Activated CD8-positive, alpha-beta memory T cell treated with anti-CD3 and anti-CD28 coated beads for 48 hours (primary cell): Measurements from ENCODE around the gene DIO3.

Source experiments
- DNase-seq, 3 experiments: peaks; one replicate each; pipeline ENCODE4 v3.0.0-alpha.2; 2020; ENCODE audit warnings: low read depth in 2 of 3, low spot score in 2 of 3

Gene DIO3

DNA sequence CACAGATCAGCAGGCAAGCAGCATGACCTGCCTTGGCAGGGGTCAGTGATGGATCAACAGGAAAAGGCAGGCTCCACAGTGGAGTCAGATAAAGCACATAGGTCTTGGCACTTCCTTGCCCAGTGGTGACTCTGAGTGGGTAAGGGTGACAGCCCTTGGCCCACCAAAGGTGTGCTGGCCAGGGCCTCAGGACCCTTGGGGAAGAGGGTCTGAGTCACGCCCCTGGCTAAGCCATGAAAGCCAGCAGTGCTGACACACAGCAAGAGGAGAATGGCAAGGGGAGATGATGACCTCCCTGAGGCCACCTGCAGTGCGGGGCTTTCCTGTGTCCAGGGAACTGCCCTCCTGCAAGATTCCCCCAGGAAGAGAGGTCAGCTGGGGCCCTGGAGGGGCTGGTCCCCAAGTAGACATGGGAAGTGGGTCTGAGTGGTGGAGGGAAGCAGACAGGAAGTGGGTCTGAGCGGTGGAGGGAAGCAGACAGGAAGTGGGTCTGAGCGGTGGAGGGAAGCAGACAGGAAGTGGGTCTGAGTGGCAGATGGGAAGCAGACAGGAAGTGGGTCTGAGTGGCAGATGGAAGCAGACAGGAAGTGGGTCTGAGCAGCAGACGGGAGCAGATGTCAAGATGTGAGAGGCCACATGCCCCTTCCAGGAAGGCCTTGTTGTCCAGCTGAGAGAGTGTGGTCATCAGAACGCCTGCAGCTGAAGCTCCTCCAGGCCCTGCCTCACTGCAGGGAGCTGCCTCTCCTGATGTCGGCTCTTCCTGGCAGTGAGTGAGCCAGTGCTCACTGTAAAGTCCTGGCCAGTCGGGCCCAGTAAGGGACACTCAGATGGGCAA is 34.8 kb downstream of the DIO3 start:
- DNase-seq: no peak

DNA sequence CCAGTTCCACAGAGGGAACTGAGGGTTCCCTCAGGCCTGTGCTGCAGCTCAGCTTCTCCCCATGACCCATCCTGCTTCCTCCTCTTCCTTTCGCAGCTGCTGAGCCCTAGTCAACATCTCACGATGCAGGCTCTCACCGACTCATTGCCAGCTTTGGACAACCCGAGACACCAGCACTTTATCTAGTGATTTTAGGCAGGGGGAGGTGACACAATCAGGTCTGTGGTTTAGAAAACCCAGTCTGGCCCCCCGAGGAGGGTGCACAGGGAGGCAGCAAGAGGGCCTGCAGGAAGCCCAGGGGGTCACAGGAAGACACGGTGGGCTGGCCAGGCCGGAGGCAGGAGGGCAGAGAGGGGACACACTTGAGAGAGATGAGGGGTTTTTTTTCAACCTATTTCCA is 35.4 kb downstream of the DIO3 start:
- DNase-seq: no peak

DNA sequence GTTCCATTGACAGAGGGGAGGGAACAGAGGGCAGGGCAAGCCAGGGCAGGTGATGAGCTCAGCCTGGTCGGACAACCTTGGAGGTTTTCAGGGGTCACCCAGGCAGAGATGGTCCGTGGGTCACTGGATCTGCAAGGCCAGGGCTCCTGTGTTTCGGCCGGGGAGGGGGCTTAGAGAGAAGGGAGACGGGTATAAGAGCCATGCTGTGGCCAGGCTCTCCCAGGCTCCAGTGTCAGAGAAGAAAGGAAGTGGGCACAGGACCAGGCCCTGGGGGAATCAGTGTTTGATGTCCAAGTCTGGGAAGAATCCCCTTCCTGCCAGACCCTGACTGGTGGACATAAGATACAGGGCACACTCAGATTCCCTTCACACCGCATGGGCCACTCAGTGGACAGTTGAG is 36.9 kb downstream of the DIO3 start:
- no peak for DNase-seq

DNA sequence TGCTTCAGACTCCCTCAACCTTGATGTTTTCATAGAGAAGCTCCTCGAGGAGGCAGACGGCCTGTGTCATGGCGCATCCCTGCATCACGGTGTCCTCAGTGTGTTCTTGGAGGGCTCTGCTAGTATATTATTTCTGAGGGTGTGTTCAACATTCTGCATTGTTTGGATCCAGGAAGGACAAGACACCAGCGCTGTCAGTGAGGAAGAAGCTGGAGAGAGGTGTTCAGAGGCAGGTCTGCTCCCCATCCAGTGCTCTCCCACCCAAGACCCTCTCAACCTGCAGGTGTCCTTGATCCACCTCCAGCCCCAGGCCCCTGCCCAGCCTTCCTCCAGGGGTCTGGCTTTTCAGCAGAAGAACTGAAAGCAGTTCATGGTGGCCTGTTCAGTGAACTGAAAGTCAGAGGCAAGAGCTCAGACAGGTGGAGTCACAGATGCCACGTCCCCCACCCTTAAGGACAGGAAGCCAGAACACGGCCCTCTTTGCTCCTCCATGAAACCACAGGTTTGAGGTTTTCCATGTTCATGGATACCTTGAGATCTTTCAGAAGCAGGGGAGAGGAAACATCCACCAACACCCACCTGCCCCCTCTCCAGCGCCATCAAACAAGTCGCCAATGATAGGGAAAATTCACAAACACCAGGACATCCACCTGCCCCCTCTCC is 37.4 kb downstream of the DIO3 start:
- DNase-seq: no peak

DNA sequence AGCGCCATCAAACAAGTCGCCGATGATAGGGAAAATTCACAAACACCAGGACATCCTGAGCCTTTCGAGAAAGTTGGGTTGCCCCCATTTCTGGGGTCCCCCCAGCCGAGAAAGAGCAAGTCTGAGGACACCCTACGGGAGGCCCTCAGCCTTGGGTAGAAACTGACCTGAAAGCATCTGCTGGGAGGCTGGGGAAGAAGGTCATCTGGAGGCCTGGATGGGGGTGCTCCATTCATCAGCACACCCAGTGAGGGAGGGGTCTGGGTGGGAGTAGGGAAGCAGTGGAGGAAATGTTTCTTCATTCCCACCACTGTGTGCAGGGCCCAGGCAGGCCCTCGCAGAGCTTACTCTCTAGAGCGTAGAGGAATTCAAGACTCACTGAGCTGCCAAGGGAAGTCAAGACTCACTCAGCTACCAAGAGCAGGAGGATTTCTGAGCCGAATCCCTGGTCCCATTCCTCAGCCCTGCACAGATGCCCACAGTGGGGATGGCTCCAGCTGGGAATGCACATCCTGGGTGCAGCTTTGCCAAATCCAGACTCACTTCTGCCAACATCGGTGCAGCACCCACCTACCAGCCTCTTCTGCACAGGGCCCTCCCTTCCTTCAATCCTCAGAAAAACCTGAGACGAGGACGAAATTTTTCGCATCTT is 38.1 kb downstream of the DIO3 start:
- DNase-seq: no peak

DNA sequence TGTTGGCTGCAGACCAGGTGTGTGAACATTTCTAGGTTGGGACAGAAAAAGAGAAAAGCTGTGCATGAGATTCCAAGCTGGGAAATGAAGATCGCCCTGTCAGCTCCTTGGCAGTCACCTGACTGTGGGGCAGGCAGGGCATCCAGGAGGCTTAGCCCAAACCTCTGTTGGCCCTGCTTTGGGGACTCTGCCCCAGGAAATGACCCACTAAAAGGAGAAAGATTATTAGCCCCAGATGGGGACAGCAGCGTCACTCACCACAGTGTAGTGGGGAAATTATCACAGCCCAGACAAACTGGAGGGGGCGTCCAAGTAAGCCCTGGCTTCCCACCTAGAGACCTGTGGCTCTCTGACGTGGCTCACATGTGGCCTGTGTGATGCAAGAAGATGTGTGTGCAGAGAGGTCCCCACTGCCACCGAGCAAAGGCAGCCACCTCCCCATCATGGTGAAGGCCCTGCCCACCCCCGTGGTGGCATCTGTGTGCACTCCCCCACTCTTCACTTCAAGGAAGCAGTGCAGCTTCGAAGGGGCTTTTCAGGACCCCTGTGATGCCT is 39.1 kb downstream of the DIO3 start:
- DNase-seq: no peak

DNA sequence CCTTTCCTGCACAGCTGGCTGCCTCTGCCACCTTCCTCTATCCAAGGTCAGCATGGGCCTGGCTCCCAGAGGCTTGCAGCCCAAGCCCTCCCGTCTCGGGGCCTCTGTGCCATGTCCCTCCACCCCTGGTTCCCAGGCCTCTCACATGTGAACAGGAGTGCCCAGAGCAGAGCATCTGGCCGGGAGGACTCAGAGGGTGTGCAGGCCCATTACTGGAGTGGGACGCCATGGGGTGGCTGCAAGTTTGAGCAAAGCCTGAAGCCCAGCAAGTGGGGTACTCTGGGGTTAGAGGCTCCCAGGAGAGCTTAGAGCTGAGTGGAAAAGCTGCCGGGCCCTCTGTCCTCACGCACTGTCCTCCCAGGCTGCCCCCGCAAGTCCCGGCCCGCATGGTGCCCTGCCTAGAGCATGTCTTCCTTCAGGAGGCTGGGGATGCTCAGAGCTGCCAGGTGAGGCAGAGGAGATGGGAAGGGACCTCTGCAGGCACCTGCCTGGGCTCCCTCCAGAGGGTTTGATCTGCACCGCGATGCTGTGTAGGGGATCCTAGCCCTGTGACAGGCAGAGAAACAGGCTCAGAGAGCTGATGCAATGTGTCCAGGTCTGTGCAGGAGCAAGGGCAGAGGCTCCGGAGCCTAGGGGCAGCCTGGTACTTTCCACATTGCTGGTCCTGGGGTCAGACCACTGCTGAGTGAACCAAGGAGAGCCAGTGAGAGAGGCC is 39.8 kb downstream of the DIO3 start:
- DNase-seq: no peak

DNA sequence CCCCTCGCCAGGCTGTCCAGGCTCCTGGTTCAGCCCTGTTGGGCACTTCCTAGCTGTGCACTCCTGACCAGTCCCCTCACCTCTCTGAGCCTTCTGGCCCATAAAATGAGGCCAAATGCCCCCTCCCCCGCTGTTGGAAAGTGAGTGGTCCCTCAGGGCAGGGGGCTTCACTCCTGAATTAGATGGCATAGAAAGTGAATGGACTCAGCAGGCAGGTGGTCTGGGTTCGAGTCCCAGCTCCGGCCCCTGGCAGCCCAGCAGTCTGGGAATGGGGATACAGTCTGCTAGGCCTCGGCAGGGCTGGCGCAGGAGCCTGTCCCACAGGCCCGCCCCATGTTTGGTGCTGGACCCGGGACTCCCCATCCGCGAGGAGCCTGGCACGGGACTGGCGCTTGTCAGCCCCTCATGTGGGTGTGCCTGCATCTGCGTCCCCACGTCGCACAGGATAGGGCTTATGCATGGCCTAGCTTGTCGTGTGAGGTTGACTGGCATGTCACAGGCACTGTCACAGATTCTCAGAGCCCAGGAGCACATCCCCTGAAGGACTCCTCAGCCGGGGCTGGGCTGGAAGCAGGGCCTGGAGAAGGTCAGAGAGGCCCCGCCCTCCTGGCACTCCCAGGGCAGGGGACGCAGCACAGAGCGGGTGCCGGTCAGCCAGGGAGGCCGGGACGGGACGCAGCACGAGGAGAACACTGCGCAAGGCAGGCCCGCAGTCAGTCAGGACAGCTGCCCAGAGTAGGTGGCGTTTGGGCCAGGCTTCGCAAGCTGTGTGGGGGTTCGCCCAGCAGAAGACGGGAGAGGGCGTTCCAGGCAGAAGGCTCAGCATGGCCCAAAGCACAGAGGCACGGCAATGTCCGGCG is 40.5 kb downstream of the DIO3 start:
- DNase-seq: no peak

DNA sequence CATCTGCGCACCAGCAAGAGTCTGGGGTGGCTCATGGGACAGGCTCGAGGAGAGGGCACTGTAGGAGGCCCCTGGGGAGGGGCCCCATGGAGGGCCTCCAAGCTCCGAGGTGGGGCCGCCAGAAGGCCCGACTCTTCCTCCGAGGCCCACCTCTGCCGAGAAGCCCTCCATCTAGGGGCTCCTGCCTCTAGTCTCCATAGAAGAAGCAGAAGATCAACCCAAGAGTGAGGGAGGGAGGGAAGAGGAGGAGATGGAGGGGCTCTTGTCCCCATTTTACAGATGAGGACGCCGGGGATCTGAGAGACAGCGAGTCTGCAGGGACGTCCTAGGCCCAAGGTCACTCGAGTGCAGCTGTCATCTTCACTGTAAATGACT is 41.2 kb downstream of the DIO3 start:
- no peak for DNase-seq

DNA sequence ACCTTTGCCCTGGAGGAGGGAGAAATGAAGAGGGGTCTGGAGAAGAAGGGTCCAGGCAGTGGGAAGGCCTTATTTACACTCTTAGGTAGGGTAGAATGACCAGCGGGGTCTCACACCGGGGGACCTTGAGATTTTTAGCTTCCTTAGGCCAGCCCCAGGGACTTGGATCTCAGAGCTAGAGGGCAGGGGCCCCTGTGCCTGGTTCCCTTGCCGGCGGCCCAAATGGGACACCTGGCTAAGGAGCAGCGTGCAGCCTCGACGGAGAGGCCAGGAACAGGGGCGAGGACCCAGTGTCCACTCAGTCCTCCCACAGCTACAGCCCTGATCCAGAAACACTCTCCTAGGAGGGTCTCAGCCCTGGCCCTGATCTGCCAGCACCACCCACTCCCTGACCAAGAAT is 41.8 kb downstream of the DIO3 start:
- DNase-seq: no peak

DNA sequence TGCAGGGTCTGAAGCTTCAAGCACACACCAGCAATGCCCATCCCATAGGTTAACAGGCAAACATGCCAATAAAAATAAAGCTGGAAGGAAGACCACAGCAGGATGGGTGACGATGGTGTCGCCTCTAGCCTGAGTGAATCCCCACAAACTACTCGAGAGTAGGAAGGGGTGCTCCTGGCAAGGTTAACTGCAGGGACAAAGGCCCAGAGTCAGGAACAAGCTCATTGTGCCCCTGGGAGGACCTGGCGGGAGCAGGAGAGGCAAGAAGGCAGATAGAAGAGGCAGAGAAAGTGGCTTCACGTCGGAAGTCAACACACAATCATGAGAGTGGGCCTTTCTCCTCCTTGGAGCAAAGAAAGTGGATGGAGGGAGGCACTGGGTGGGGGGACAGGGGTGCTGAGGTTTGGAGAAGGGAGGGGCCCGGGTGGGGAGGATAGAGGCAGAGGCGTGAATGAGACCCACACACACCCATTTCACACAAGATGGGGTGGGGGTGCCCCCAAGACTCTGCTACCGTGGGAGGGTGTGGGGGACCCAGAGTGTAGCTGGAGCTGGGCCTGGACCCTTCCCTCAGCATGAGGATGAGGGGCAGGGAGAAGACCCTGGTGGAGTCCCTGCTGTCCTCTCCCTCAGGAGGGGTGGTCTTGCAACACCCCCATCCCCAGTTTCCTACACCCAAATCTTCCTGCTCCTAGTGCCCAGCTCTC is 43.1 kb downstream of the DIO3 start:
- DNase-seq: no peak

DNA sequence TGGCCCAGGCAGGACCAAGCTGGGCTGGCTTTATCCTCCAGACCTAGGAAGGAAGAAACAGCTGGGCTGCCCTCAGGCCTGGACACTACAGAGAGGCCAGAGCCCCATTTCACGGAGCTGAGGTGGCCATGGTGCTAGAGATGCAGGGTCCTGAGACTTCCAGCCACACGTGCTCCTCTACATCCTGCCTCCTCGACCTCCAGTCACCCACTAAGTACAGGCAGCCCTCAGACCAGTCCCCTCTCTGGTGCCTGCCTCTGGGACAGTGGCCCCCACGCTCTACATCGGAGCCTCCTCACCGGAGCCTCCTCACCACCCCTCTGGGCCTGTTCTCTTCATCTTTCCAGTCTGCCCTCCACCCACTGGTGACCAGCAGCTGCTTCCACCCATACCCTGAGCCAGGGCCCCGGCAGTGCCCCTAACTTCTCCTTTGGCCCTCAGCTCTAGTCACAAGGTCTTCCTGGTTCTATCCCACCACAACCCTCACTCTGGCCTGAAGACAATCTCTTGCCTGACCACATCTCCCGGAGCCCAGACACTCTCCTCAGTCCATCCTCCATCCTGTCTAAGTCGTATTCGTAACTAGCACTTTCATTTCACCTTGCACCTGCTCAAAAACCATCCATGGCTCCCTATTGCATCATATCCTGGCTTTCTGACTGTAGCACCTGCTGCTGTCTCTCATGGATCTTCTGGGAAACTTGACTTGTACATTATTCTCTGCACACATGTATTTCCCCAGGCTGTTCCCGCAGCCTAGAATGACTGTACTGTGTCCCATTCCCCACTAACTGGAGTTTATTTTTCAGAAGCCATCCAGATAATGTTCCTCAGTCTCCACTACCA is 43.9 kb downstream of the DIO3 start:
- no peak for DNase-seq

DNA sequence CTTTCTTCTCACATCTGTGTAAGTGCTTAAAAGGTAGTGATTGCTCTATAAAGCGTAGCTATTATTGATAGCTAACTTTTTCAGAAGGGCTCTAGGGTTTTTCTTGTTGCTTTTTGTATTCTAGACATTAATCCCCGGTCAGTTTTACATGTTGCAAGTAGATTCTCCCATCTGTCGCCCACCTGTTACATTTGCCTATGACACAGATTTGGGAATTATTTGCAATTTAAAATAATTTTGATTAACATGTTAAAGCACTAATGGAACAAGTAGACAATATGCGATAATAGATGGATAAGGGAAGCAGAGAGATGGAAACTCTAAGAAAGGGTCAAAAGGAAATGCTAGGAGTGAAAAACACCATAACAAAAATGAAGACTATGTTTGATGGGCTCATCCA is 44.5 kb downstream of the DIO3 start:
- DNase-seq: no peak
